ENCODE results near the gene GPC5. TPM values are rescaled to one million over a fixed set of nuclear protein-coding genes. Genes with fewer than 3 reads are reported as not detected.

Gene GPC5
- polyA plus RNA-seq, 1 experiment, result not detected

GRCh38 chr13:92362717-92363116, 964.3 kb downstream of the GPC5 start:
- POLR2A ChIA-PET, result no interaction called here

GRCh38 chr13:92365904-92366303, 967.5 kb downstream of the GPC5 start:
- ChIA-PET CTCF (no interaction called here), POLR2A (no interaction called here)
- DNase-seq (ENCODE audit: low read depth), result no peak
- no peak for TF ChIP-seq CTCF (IDR thresholded peaks at IDR 0.05; ENCODE audit: insufficient read depth, low read depth, low read length)
- Histone ChIP-seq H3K27me3 (ENCODE audit: control insufficient read depth, insufficient read depth, low read length) (no peaks in the 10 kb centered on the region), H3K36me3 (ENCODE audit: control insufficient read depth, insufficient read depth, low read length) (no peaks in the 10 kb centered on the region), H3K4me3 (ENCODE audit: low read depth, low read length) (no peak overlapping the region)

More at GRCh38 chr13:92362717-92363116, 964.3 kb downstream of the GPC5 start:
- no peak for TF ChIP-seq CTCF (IDR thresholded peaks at IDR 0.05; ENCODE audit: insufficient read depth, low read depth, low read length)
- H3K4me3 ChIP-seq (ENCODE audit: low read depth, low read length), result no peak overlapping the region
- no peaks in the 10 kb centered on the region for H3K27me3 ChIP-seq (ENCODE audit: control insufficient read depth, insufficient read depth, low read length)
- no peak for DNase-seq (ENCODE audit: low read depth)
- no peaks in the 10 kb centered on the region for H3K36me3 ChIP-seq (ENCODE audit: control insufficient read depth, insufficient read depth, low read length)
- CTCF ChIA-PET, result no interaction called here

GRCh38 chr13:92377396-92377795, 979.0 kb downstream of the GPC5 start:
- no peak for DNase-seq (ENCODE audit: low read depth)
- no peaks in the 10 kb centered on the region for H3K27me3 ChIP-seq (ENCODE audit: control insufficient read depth, insufficient read depth, low read length)
- CTCF ChIA-PET, result no interaction called here
- no peak for TF ChIP-seq CTCF (IDR thresholded peaks at IDR 0.05; ENCODE audit: insufficient read depth, low read depth, low read length)
- no peaks in the 10 kb centered on the region for H3K36me3 ChIP-seq (ENCODE audit: control insufficient read depth, insufficient read depth, low read length)
- H3K4me3 ChIP-seq (ENCODE audit: low read depth, low read length), result no peak overlapping the region
- POLR2A ChIA-PET, result no interaction called here

GRCh38 chr13:92379371-92379770, 981.0 kb downstream of the GPC5 start:
- Histone ChIP-seq H3K36me3 (ENCODE audit: control insufficient read depth, insufficient read depth, low read length) (no peaks in the 10 kb centered on the region), H3K4me3 (ENCODE audit: low read depth, low read length) (no peak overlapping the region), H3K27me3 (ENCODE audit: control insufficient read depth, insufficient read depth, low read length) (no peaks in the 10 kb centered on the region)
- ChIA-PET CTCF (interaction anchor here (0.6 kb wide), 1 partner anchor 23 kb away, joined by 3 read pairs; no protein-coding TSS in a partner anchor), POLR2A (no interaction called here)
- DNase-seq (ENCODE audit: low read depth), result no peak
- TF ChIP-seq CTCF (IDR thresholded peaks at IDR 0.05; ENCODE audit: insufficient read depth, low read depth, low read length), result no peak

GRCh38 chr13:92384410-92384809, 986.0 kb downstream of the GPC5 start:
- CTCF ChIA-PET, result no interaction called here
- POLR2A ChIA-PET, result no interaction called here
- H3K27me3 ChIP-seq (ENCODE audit: control insufficient read depth, insufficient read depth, low read length), result no peaks in the 10 kb centered on the region
- no peak for TF ChIP-seq CTCF (IDR thresholded peaks at IDR 0.05; ENCODE audit: insufficient read depth, low read depth, low read length)
- DNase-seq (ENCODE audit: low read depth), result no peak
- H3K36me3 ChIP-seq (ENCODE audit: control insufficient read depth, insufficient read depth, low read length), result no peaks in the 10 kb centered on the region
- no peak overlapping the region for H3K4me3 ChIP-seq (ENCODE audit: low read depth, low read length)
